Activated effector memory CD4-positive, alpha-beta T cell treated with anti-CD3 and anti-CD28 coated beads, Interleukin-2, amount 50 U/mL, for 16 hours (primary cell): ENCODE data around the gene UBXN4.
"Not testable (repeated sequence)": the region's sequence is repeated elsewhere in the genome, so short reads cannot be mapped to it uniquely, and the experiment has no call there.

Experiments
- DNase-seq: peaks from one replicate; pipeline ENCODE4 v3.0.0-alpha.2; 2020

The UBXN4 gene, protein sequence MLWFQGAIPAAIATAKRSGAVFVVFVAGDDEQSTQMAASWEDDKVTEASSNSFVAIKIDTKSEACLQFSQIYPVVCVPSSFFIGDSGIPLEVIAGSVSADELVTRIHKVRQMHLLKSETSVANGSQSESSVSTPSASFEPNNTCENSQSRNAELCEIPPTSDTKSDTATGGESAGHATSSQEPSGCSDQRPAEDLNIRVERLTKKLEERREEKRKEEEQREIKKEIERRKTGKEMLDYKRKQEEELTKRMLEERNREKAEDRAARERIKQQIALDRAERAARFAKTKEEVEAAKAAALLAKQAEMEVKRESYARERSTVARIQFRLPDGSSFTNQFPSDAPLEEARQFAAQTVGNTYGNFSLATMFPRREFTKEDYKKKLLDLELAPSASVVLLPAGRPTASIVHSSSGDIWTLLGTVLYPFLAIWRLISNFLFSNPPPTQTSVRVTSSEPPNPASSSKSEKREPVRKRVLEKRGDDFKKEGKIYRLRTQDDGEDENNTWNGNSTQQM

DNA sequence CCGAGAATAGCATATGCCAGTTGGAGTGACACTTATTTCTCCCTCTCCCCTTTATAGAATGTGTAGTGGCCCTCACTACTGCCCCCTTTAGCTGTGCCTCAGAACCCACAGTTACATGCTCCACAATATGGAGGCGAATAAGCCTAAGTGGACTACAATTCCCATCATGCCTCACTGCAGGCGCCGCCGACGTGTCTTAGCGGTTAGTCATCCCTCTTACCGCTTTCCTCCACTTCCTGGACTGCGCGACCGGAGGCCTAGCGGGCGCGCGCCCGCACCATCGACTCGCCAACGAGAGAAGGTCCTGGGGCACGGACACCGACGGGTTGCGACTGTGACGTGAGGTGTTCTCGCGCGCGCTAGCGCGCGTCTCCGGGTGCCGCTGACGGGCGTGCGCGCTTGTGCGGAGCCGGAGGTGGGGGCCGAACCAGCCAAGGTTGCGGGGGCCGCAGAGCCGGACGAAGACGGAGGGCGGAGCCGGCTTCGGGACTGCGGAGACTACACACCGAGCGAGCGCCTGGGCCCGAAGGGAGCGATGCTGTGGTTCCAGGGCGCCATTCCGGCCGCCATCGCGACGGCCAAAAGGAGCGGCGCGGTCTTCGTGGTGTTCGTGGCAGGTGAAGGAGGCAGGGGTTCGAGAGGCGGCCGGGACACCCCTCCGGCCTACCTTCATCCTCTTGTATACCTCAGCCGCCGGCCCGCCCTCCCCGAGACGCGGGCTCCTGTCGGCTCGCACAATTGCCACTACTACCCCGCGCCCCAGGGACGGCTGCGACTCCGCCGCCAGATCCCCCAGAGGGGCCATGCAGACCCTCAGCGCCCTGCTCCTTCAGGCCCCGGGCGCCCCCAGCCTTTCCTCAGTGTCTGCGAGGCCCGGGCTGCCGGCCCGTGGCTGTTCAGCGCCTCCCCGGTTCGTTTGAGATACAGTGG is at the start of gene UBXN4:
UBXN4 (plus strand) TSS at position 461 of the 930 bp plus-strand sequence; CDS start at position 536, 75 bp downstream.
- peak; percentile 98 for DNase-seq

DNA sequence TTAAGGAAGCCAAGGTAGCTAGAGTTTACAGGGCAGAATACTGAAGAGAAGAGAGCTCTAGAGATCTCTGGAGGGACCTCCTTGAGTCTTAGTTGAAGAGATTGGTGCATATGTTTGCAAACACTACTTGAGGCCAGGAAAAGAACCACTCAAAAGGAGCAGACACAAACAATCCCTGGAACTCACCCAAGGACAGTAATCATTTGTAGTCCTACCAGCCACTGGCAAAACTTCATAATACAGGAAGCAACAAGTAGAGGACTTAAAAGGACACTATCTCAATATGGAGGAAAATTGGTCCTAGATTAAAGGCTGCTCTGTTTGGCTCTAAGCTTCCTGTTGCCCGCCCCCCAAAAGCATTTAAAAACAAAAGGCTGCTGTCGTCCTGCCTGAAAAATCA is 46.9 kb upstream of the UBXN4 start:
- no peak for DNase-seq

DNA sequence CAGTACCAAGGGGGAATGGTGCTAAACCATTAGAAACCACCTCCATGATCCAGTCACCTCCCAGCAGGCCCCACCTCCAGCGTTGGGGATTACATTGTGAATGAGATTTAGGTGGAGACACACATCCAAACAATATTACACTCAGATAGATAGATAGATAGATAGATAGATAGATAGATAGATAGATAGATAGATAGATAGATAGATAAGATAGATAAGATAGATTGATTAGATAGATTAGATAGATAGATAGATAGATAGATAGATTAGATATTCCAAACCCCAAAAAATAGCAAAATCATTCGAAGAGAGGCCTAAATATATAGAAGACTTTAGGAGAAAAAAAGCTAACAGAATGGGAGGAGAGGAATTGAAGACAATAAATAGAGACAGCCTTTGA is 42.8 kb upstream of the UBXN4 start:
- no peak for DNase-seq

DNA sequence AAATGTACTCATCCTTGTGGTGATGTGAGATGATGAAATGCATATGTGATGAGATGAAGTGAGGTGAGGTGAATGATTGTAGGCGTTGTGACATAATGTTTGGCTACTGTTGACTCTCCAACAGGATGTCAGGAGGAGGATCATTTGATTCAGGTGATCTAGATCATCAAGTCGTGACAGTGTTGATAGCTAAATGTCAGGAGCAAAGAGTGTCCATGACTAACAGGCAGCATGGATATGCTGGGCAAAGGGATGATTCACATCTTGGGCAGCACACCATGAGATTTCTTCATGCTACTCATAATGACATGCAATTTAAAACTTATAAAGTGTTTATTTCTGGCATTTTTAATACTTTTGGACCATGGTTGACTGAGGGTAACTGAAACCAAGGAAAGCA is 40.2 kb upstream of the UBXN4 start:
- no peak for DNase-seq

DNA sequence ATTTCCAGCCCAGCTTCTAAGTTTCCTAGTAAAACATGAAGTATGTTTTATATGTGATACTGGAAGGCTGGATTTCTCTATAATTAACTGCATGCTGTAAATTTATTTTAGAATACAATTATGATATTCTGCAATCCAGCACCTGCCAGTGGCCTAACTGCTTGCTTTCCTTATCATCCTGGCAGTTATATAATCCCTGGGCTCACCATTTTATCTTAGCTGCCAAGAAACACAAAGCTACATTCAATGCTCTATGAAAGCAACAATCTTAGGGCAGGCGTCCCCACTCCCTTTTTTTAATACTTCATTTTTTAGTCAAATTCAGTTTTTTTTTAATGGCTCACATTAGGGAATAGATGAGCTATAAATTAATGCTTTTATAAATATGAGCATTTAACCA is 38.4 kb upstream of the UBXN4 start:
- DNase-seq = no peak

DNA sequence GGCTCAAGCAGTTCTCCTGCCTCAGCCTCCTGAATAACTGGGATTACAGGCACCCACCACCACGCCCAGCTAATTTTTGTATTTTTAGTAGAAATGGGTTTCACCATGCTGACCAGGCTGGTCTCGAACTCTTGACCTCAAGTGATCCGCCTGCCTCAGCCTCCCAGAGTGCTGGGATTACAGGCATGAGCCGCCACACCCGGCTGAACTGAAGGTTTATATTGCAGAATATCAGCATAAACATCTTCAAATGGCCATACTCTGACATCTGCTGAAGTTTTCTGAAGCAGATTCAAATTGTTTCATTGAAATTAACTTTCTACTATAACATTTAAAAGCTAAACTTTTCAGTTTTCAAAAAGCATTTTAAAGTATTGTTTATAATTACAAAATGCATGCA is 37.6 kb upstream of the UBXN4 start:
- not testable (repeated sequence) for DNase-seq

DNA sequence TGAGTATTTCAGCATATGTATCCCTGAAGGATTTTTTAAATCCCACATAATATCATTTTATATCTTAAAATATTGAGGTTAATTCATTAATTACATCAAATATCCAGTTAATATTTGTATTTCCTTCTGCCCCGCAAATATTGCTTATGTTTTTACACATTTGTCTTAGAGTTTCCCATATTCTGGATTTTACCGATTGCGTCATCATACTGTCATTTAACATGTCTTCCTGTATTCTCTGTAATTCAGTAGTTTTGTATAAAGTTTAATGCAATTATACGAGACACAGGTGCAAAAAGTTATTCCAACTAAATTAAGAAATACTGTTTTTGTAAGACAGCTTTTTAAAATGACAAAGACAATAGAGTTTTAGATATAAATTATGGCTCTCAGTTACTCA is 33.5 kb upstream of the UBXN4 start:
- no peak for DNase-seq

DNA sequence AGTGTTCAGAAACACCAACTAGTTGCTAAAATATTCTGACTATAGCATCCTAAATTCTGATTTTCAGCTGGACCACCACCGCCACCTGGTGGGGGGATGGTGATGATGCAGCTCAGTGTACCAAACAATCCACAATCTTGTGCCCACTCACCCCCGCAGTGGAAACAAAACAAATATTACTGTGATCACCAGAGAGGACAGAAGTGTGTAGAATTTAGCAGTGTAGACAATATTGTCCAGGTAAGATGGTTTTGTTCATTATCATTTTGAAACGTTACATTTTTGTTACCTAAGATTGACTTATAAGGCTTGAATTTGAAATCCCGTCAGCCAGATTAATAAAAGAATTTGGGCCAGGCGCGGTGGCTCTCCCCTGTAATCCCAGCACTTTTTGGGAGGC is 31.7 kb upstream of the UBXN4 start:
- DNase-seq = peak; percentile 89

DNA sequence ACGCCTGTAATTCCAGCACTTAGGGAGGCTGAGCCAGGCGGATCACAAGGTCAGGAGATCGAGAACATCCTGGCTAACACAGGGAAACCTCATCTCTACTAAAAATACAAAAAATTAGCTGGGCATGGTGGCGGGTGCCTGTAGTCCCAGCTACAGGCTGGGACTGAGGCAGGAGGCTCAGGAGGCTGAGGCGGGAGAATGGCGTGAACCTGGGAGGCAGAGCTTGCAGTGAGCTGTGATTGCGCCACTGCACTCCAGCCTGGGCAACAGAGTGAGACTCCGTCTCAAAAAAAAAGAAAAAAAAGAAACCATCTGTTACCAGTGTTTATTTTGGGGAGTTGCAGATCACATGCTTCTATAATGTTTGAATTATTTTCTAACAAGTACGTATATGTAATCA is 26.6 kb upstream of the UBXN4 start:
- DNase-seq = not testable (repeated sequence)

DNA sequence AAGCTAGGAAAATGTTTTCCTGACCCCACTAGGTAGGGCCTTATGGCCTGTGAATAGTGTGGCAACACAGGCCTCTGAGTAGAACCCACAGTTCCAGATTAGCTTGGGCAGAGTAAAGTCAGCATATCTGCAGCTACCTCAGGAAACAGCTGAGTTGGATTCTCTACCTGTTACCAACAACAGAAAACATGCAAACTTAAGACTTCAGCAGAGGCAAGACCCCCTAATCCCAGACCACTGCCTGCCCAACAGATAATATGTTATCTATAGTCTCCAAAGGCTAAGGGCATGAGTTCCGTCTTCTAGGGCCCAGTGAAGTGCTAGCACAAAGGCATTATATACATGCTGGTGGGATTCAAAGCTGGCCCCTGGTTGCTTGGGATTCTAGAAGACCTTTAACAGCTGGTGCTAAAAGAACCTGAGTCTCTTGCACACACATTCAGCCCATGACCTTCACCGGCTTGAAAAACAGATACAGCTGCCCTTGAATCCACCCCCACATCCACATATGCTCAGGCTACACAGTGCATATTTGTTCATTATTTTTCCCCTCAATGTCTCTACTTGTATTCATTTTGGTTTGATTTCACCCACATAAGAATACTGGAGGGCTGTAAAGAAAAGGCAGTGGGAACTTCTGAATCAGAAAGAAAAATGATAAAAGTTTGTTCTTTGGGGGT is 13.5 kb upstream of the UBXN4 start:
- no peak for DNase-seq

DNA sequence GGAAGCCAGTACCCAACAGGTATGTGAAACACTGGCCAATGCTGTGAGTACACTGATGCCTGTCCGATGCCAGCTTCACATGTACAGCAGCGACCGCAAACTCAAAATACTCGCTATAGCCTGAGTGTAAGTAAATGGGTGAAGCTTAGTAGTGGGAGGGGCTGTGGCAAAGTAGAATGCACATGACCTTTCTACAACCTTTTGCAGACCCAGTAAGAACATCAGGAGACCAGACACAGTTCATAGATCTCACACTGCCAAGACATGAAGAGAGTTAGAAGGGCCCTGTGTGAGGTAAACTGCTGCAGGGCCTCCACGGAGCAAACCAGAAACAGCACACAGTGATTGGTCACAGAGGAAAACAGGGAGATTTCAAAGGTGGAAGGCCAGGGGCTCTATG is 9.1 kb upstream of the UBXN4 start:
- DNase-seq = no peak

DNA sequence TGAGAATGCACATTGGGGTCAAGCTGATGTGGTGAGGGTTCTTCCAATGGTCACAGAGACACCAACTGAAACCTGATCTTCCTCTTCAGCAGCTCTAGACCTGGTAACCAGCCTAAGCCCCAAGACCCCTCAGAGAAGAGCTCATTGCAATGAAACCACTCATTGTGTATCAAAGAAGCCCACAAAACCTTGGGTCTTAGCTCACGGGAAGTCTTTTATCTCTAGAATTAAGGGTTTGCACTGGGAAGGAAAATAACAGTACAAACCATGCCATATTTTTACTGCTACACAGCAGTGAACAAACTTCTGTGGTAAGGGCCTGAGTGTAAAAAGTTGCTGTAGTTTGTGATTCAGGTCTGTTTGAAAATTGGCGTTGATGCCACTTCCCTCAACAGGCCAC is 8.6 kb upstream of the UBXN4 start:
- no peak for DNase-seq

DNA sequence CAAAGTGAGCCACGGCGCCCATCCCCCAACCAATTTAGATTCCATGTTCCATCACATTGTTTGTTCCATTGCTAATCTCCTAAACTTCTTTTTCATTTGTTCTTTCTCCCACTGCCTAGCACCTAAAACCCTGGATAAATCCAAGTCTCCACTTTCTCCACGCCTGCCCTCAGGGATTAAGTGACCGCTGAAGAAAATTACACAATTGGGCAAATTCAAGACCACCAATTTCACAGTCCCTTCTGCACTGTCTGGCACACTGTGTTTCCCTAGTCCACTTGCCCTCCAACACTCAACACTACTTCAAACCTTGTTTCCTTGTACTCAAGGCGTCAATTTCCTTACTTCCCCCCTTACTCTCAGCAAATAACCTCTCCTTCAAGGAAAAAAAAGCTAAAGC is 5.1 kb upstream of the UBXN4 start:
- no peak for DNase-seq

DNA sequence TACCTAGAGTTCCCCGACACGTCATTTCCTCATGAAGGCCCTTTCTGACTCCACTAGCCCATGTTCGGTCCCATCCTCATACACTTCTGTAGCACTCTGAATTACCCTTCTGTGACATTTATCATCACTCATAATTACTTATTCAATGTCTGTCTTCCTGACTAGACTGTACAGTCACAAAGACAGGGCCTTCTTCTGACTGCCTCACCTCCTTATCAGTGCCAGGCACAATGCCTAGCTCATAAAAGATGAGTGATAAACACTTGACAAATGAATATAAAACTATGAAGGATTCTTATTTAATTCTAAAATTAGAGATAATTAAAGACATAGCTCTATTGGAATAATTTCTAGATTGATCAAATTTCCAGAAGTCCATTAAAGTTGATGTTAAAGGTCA is 1.4 kb upstream of the UBXN4 start:
- no peak for DNase-seq

DNA sequence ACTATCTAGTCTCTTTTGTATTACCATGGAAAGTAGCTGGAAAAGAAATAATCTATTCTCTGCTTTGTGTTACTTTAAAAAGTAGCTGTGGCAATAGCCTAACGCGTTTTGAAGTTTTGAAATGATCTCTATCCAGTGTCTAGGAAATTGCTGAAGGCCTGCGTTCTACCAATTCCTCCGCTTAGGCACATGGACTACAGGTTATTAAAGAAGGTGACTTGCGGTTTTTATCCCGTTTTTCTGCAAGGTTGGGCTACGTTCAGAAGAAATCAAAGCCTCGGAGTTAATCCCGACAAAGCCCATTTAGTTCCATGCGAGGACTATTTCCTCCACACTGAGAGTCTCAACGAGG is 636 bp upstream of the UBXN4 start:
- DNase-seq = no peak

DNA sequence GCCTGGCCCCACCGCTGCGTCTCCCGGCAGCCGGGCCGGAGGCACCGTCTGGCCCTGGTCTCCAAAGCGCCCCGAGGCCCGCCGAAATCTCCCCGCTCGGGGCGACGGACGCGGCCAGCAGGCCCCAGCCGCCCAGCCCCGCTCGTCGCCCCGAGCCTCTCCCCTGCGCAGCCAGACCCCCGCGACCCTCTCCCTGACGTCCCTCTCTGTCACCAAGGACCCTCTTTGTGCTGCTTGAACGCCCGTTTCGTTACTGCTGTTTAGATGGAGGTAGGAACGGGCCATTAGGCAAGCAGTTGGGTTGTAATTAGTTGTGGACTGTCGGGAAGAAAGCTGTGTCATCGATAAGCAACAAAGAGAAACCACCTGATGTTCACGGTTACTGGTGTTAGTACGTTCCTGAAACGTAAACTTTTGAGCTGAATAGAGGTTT is 686 bp downstream of the UBXN4 start:
- DNase-seq = no peak

DNA sequence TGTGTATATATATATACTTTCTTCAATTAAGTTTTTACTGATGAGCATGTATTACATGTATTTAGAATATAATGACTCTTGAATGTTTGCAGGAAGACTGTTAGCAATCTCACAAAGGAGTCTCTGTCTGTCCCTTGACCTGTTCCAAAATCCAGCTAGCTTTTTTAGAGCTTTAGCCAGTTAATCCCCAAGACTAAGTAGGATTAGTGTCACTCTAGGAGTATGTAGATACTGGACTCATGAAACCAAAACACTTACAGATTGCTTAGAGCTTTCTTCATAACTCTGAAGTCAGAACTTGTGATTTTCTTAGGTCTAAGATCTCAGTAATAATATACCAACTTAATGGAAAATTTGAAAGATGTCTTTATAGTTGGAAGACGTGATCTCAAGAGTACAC is 2.2 kb downstream of the UBXN4 start:
- no peak for DNase-seq

DNA sequence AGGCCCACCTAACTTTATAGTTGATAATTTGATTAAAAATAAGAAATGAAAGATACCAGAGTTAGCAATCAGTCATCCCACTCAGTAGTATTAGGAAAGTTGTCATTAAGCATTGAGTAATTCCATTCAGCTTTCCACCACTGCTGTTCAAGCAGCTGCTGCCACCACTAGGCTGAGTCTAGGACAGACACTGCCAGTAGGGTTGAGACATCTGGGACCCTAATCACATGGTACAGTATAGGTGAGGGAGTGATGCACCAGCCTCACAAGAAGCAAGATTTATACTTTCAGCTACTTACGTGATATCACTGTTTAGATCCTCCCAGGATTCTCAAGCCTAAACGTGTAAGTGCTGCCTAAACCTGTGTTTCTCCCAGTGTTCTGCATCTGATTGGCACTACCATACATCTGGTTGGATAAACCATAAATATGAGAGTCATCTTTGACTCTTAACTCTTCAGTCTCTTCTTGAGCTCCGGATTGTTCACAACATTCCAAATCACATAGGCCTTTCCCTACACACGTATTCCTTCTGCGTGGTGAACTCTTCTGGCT is 3.2 kb downstream of the UBXN4 start:
- DNase-seq = no peak

DNA sequence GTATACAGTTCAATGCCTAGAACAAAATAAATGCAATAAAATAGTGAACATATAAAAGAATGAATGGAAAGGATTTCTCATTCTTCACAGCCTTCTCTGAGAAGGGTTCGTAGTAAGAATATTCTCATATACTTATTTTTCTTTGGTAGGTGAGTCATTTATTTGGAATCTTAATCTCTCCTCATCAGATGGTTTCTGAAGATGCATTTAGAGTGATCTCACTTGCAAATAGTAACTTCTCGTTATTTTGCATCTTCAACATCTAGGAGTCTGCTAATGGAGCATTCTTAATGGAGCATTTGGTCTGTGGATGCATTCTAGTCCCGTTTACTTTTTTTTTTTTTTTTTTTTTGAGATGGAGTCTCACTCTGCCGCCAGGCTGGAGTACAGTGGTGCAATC is 3.9 kb downstream of the UBXN4 start:
- DNase-seq = no peak

DNA sequence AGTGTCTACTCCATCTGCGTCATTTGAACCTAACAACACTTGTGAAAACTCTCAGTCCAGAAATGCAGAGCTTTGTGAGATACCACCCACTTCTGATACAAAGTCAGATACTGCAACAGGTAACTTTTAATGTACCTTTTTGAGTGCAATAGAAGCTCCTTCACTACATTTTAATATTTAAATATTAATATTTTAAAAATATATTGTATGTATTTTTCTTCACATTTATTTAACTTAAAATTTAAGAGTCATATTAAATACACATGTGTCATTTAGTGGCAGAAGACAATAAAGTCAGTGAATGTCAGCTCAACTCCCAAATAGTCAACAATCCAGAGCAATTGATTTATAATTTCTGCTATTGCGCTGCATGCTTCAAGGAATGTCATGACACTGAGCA is 13.9 kb downstream of the UBXN4 start:
- no peak for DNase-seq

DNA sequence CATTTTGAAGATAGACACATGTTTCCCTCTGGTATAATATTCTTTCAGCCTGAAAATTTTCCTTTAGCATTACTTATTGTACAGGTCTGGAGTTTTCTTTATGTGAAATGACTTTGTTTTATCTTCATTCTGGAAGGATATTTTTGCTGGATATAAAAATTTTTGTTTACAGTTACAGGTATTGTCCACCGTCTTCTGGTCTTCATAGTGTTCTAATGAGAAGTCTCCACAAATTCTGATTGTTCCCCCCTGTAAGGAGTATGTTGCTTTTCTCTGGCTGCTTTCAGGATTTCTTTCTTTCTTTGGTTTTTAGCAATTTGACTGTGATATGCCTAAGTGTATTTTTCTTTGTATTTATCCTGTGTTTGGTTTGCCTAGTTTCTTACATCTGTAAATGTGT is 15.0 kb downstream of the UBXN4 start:
- no peak for DNase-seq

DNA sequence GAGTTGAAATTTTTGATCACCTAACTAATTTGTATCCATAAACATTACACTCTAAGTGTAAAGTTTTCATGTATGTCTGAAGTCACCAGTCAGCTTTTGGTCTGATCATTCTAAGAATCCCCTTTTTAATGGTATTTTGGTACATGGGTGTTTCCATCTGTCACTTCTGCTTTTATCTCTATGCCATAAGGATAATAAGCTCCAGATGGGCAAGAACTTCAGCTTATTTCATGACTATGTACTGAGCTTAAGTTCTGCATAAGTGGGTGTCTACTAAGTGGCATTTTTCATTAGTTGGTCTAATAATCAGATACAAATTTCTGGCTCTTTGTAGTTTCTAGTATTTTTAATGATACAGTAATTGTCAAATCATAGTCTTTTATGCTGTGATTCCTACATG is 20.4 kb downstream of the UBXN4 start:
- DNase-seq = no peak

DNA sequence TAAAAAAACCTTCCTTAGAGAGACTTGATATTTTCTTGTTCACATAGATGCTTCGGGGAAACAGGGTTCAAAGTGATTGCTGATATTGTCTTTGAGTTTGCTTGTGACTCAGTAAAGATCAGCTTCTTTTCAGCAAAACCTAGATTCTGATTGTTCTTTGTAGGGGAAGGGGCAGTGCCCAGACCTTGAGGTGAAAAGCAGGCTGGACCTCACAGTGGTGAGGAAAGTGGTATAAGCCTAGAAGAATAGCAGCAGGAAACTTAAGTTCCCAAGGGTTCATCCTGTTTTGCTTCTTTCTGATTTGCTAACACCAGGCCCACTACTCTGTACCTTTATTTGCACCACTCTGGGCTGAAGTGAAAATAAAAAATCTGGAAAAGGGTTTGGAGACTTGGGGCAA is 20.9 kb downstream of the UBXN4 start:
- no peak for DNase-seq
